ENCODE measurements around the gene PTS. TPM values are rescaled to one million over a fixed set of nuclear protein-coding genes. Genes with fewer than 3 reads are reported as not detected.

The PTS gene
- total and polyA plus RNA-seq, 4 donors, result 11.3 to 106 (median 49.5) TPM

GRCh38 chr11:112277941-112278340 lies 51.7 kb downstream of the PTS start:
- H3K36me3 ChIP-seq (ENCODE audit: control insufficient read depth in 4 of 4, insufficient read depth in 3 of 4, low read depth in 1 of 4, low read length in 3 of 4), result no peaks in the 10 kb centered on the region
- no peak overlapping the region for H3K27ac ChIP-seq (ENCODE audit: low read depth in 1 of 2, low read length in 2 of 2)
- H3K9me3 ChIP-seq (ENCODE audit: control insufficient read depth in 4 of 4, low read length in 3 of 4), result no peaks in the 10 kb centered on the region
- no peak overlapping the region for H3K9ac ChIP-seq (ENCODE audit: low read depth in 1 of 2, low read length in 2 of 2)
- no peak for DNase-seq (ENCODE audit: low spot score)
- no peaks in the 10 kb centered on the region for H3K27me3 ChIP-seq (ENCODE audit: control insufficient read depth in 4 of 4, insufficient read depth in 4 of 4, low read length in 3 of 4)
- H3K4me1 ChIP-seq (ENCODE audit: control insufficient read depth in 4 of 4, insufficient read depth in 4 of 4, low read length in 3 of 4), result peaks cover 0 to 5% (median 5%) of the 10 kb centered on the region in 4 donors
- H3K4me3 ChIP-seq (ENCODE audit: low read depth in 1 of 3, low read length in 3 of 3), result no peak overlapping the region
- TF ChIP-seq NR2F2 (IDR thresholded peaks at IDR 0.05), result no peak
- no peak for TF ChIP-seq REST (IDR thresholded peaks at IDR 0.05)
- no peak for TF ChIP-seq HNF4A (conservative IDR thresholded peaks at IDR 0.05)
- TF ChIP-seq GABPA (IDR thresholded peaks at IDR 0.05 in 1 of 2, conservative IDR thresholded peaks at IDR 0.05 in 1 of 2), result no peak
- no peak for TF ChIP-seq YY1 (IDR thresholded peaks at IDR 0.05)
- no peak for TF ChIP-seq FOXA2 (IDR thresholded peaks at IDR 0.05)
- no peak for TF ChIP-seq TAF1 (conservative IDR thresholded peaks at IDR 0.05)
- TF ChIP-seq CTCF (IDR thresholded peaks at IDR 0.05; ENCODE audit: low read depth, low read length, missing input control), result no peak
- TF ChIP-seq JUND (IDR thresholded peaks at IDR 0.05), result no peak
- TF ChIP-seq RAD21 (IDR thresholded peaks at IDR 0.05), result no peak
- TF ChIP-seq SP1 (IDR thresholded peaks at IDR 0.05), result no peak
- no peak for TF ChIP-seq ZBTB33 (IDR thresholded peaks at IDR 0.05)
- TF ChIP-seq HNF4G (IDR thresholded peaks at IDR 0.05), result no peak
- TF ChIP-seq RXRA (IDR thresholded peaks at IDR 0.05), result no peak
- no peak for TF ChIP-seq EGR1 (IDR thresholded peaks at IDR 0.05; ENCODE audit: low read depth in 2 of 2)
- no peak for TF ChIP-seq ATF3 (IDR thresholded peaks at IDR 0.05)

GRCh38 chr11:112278803-112279202 lies 52.6 kb downstream of the PTS start:
- no peak overlapping the region for H3K4me3 ChIP-seq (ENCODE audit: low read depth in 1 of 3, low read length in 3 of 3)
- peaks cover 0 to 5% (median 5%) of the 10 kb centered on the region in 4 donors for H3K4me1 ChIP-seq (ENCODE audit: control insufficient read depth in 4 of 4, insufficient read depth in 4 of 4, low read length in 3 of 4)
- H3K9me3 ChIP-seq (ENCODE audit: control insufficient read depth in 4 of 4, low read length in 3 of 4), result no peaks in the 10 kb centered on the region
- no peaks in the 10 kb centered on the region for H3K36me3 ChIP-seq (ENCODE audit: control insufficient read depth in 4 of 4, insufficient read depth in 3 of 4, low read depth in 1 of 4, low read length in 3 of 4)
- H3K27ac ChIP-seq (ENCODE audit: low read depth in 1 of 2, low read length in 2 of 2), result no peak overlapping the region
- H3K27me3 ChIP-seq (ENCODE audit: control insufficient read depth in 4 of 4, insufficient read depth in 4 of 4, low read length in 3 of 4), result no peaks in the 10 kb centered on the region
- TF ChIP-seq TAF1 (conservative IDR thresholded peaks at IDR 0.05), result no peak
- DNase-seq (ENCODE audit: low spot score), result no peak
- no peak overlapping the region for H3K9ac ChIP-seq (ENCODE audit: low read depth in 1 of 2, low read length in 2 of 2)
- WGBS, result 90% methylated on average over 3 of the region's 3 CpGs

Measured in liver (tissue), 9 donors.